Measurements from ENCODE around the gene FHIP1A. TPM values are rescaled to one million over a fixed set of nuclear protein-coding genes. Genes with fewer than 3 reads are reported as not detected.
A peak's percentile ranks its signal among the peaks of the same experiment; 100 is the strongest.
"Not testable (repeated sequence)": the region's sequence is repeated elsewhere in the genome, so short reads cannot be mapped to it uniquely, and the experiment has no call there.

The FHIP1A gene
- 2.0 TPM for total RNA-seq

DNA sequence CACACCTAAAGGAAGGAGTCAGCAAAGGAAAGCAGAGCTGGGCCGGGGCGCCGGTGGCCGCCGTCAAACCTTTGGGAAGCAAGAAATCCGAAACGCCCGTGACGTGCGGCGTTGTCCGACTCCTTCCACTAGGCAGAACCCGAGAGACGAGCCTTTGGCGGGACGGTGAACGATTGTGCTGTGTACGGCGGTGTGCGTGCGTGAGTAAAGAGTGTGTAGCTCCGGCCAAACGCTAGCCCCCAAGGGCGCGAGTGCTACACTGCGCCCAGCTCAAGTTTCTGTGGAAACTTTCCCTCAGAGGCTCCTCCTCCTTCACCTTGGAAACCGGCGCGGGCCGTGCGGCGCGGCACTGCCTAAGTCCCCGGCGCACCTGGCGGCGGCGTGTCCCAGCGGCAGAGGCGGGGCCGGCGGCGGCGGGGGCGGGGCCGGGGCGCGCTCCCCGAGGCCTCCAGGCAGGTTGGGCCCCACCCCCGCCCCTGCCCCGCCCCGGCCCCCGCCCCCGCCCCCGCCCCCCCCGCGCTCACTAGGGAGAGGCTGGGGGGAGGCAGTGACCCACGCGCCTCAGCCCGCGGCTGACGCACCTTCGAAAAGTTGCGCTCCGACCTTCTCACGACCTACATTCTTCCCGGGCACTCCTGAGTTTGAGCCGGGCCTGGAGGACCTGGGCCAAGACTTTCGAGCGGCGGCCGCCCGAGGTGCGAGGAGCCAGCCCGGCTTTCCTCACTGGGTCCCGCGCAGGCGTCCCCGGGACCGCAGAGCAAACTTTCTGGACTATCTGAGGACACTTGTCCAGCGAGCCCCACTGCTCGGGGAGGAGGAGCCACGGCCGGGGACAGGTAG, at the start of gene FHIP1A:
Gene FHIP1A (plus strand): TSS at position 547 of the 840 bp plus-strand sequence. CDS start 157,084 bp downstream, outside the sequence.
- DNase-seq (ENCODE audit: low spot score in 2 of 2) (peak; percentile 49 to 71), FAIRE-seq (no peak)

DNA sequence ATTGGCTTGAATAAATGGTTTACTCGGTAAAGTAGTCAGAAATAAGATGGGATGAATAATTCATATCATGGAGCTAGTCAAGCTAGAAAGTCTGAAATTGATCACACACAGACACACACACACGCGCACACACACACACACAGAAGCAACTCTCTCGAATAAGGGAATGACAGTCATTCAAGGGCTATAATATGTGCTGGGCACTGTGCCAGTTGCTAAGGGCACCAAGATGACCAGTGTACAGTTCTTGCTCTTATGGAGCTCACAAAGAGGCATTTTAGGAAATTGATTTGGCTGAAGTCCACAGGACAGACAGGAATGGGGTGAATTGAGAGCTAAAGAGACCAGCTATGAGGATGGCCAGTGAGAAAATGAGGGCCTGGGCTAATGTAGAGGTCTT, 49.4 kb upstream of the FHIP1A start:
- DNase-seq (ENCODE audit: low spot score in 2 of 2) = no peak
- no peak for FAIRE-seq

DNA sequence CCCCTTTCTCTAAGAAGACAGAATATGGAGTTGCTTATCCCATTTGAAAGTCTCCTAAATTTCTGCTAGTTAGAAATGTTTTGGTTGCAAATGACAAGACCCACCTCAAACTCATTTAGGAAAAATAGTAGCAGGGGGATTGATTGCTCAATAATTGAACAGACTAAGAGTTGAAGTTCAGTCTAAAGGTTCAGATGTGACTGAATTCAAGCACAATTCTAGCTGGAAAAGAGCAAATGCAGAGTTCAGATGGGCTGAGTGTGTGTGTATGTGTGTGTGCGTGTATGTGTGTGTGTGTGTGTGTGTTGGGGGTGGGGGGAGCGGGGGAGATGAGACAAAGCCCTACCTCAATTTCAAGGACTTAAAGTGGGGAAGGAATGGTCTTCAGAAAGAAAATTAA, 47.9 kb upstream of the FHIP1A start:
- no peak for DNase-seq (ENCODE audit: low spot score in 2 of 2)
- FAIRE-seq = no peak

DNA sequence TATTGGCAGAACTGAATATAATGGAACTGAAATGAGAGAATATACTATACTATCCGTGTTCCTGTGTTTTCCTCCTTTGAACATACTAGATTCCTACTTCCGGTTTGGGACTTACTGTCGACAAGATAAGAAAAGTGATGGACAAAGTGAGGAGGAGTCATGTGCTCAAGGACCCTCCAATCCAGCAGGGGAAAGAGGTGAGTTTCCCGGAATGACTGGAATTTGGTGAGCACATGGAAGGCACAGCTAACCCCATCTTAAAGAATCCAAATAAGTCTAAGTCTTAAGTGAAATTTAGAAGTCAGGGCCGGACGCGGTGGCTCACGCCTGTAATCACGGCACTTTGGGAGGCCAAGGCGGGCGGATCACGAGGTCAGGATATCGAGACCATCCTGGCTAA, 47.0 kb upstream of the FHIP1A start:
- FAIRE-seq (no peak), DNase-seq (ENCODE audit: low spot score in 2 of 2) (no peak)

DNA sequence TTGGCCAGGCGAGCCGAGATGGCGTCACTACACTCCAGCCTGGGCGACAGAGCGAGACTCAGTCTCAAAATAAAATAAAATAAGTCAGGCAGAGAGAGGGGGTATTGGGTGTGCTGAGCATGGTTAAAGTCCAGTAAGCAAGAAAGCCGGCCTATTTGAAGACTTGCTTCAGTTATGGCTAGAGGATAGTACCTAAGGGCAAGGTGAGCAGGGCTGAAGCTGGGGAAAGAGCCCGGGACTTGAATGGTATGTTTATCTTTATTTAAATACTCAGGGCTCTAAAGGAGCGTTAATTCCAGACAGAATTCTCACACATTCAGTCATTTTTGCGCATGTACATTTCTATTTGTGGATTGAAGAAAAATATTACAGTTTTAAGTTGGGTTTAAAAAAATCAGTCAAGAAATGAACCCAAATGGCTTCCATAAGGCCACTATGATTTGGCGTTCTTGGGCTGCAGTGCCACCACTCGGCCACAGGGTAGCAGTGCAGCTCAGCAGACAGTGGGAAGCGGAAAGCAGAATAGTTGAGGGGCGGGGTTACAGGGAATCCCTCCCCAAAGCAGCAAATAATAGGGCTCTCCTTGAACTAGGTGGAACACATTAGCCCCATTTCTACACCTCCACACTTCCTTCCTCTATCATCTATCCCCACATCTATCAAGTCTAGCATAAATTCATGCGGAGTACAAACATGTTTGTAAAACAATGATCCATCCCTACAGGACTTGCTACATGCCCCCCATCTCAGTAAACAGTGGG, 46.4 kb upstream of the FHIP1A start:
- FAIRE-seq (peak; percentile 70), DNase-seq (ENCODE audit: low spot score in 2 of 2) (peak; percentile 25 to 68)

- DNase-seq (ENCODE audit: low spot score in 2 of 2) = no peak
- FAIRE-seq = no peak
Observed at GRCh38 chr4:151376540-151376939, 32.4 kb upstream of the FHIP1A start.

- DNase-seq (ENCODE audit: low spot score in 2 of 2) = no peak
- no peak for FAIRE-seq
Observed at GRCh38 chr4:151389311-151389710, 19.7 kb upstream of the FHIP1A start.

DNA sequence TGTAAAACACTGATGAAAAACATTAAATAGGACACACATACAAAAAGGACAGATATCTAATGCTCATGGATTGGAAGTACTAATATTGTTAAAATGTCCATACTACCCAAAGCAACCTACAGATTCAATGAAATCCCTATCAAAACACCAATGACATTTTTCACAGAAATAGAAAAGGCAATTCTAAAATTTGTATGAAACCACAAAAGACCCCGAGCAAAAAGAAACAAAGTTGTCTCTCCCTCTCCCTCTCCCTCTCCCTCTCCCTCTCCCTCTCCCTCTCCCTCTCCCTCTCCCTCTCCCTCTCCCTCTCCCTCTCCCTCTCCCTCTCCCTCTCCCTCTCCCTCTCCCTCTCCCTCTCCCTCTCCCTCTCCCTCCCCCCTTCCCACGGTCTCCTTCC, 19.2 kb upstream of the FHIP1A start:
- DNase-seq (ENCODE audit: low spot score in 2 of 2); FAIRE-seq: not testable (repeated sequence)

- DNase-seq (ENCODE audit: low spot score in 2 of 2) (no peak), FAIRE-seq (no peak)
Observed at GRCh38 chr4:151395873-151396272, 13.1 kb upstream of the FHIP1A start.

DNA sequence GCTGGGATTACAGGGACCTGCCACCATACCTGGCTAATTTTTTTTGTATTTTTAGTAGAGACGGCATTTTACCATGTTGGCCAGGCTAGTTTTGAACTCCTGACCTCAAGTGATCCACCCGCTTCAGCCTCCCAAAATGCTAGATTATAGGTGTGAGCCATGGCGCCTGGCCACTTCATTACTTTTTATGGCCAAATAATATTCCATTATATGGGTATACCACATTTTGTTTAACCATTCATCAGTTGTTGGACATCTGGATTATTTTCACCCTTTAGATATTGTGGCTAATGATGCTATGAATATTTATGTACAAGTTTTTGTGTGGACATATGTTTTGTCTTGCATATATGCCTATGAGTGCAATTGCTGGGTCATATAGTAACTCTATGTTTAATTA, 8.6 kb upstream of the FHIP1A start:
- FAIRE-seq (no peak), DNase-seq (ENCODE audit: low spot score in 2 of 2) (no peak)

- FAIRE-seq (no peak), DNase-seq (ENCODE audit: low spot score in 2 of 2) (no peak)
Observed at GRCh38 chr4:151401739-151402138, 7.2 kb upstream of the FHIP1A start.

- DNase-seq (ENCODE audit: low spot score in 2 of 2) (no peak), FAIRE-seq (no peak)
Observed at GRCh38 chr4:151402145-151402865, 6.7 kb upstream of the FHIP1A start.

- FAIRE-seq (no peak), DNase-seq (ENCODE audit: low spot score in 2 of 2) (no peak)
Observed at GRCh38 chr4:151403656-151404055, 5.3 kb upstream of the FHIP1A start.

DNA sequence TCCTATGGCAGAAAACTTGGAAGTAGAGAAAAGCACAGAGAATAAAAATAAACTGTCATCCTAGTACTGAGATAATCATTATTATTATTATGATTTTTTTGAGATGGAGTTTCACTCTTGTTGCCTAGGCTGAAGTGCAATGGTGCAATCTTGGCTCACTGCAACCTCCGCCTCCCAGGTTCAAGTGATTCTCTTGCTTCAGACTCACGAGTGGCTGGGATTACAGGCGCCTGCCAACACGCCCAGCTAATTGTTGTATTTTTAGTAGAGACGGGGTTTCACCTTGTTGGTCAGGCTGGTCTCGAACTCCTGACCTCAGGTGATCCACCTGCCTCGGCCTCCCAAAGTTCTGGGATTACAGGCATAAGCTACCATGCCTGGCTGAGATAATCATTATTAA, 4.2 kb upstream of the FHIP1A start:
- not testable (repeated sequence) for DNase-seq (ENCODE audit: low spot score in 2 of 2); FAIRE-seq

DNA sequence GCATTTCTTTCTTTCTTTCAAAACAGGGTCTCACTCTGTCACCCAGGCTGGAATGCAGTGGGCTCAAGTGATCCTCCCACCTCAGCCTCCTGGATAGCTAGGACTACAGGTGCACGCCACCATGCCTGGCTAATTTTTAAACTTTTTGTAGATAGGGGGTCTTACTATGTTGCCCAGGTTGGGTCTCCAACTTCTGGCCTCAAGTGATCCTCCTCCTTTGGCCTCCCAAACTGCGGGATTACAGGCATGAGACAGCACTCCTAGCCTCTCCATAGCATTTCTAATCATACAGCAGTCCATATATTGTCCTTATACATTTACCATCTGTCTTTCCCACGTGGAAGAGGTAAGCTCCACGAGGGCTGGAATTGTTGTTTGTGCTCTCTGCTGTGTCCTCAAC, 2.0 kb upstream of the FHIP1A start:
- FAIRE-seq = no peak

DNA sequence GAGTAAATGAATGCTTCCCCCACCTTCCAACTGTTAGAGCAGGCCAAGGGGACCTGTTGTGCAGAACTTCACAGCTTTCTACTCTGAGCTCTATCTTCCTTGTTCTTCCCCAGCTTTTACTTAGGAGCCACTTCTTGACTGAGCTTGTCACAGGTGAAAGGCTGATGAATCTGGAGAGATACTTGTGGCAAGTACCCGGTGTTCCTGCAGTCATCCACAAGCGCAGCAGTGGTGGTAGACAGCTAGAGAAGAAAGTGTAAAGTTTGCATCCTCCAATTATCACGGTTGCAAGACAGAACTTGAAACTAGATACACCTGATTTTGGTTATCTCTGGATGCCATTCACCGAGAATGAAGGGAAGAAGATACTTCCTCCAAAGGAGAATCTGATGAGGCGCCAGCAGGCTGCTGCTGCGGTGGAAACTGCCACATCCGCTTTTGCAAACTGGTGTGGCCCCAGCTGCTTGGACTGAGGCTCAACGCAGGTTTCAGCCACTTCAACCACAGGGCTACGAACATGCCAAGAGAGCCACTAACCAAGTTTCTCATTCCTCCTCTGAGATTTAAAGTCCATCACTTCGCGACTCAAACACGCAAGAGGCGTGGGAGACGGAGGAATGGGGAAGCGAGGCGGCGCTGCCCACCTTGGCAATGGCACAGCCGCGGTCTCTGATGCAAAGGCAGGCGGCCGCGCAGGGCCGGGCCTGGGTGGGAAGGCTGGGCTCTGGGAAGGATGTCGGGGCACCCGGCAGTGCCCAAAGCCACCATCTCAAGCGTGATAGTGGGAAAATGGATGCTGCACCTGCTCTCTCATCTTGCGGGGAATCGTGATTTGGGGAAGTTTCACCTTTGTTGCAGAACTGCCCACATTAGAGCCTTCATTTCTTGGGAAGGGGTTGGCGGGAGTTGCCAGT, 1.3 kb upstream of the FHIP1A start:
- peak in 1 of 2 donors; percentile 38 for DNase-seq (ENCODE audit: low spot score in 2 of 2)
- FAIRE-seq = no peak

More for the DNA sequence above, 2.0 kb upstream of the FHIP1A start:
- no peak for DNase-seq (ENCODE audit: low spot score in 2 of 2)

DNA sequence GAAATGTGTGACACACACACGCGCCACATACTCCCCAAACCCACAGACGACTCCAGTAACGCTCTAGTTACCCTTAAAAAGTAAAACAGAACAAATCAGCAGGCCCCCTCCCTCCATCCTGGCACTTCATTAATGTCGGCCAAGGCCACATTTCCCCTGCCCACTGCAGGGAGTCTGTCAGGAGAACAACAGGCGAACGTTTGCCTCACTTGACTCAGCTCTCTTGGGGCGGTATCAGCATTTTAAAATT, 671 bp upstream of the FHIP1A start:
- peak in 1 of 2 donors; percentile 28 for DNase-seq (ENCODE audit: low spot score in 2 of 2)
- FAIRE-seq = no peak

DNA sequence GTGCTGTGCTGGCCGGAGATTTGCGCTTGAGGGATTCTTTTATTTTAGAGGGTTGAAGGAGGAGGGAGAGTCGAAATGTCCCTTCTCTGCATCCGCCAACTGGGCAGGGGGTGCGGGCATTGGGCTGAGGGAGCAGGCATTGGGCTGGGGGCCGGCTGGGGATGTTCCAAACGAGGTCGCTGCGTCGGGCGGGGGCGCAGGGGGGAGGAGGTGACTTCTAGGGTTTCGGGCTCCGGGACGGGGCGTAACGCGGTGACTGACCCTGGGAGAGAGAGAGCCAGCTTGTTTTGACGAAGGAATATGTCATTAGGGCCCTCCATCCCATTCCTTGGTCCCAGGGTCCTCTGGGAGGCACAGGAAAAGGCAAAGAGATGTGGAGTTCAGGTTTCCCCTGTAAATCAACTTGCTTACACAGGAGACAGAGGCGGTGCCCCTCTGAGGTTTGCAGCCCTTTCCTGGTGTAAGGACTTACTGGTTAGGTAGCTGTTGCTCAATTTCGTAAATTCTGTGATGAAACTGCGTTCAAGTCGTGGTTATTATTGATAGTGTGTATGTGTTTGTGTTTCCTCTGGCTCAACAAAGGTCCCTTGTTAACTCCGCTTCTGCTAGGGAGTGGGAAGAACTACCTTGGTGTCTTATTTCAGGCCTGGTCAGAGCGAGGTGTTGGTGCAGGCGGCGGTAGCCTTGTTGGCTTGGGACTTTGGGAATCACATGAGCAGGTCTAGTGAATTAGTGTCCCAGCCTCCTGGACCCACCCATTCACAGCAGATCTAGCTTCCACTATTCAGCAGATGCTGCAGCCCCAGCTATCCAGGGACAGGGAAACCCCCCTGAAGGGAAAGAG, 716 bp downstream of the FHIP1A start:
- DNase-seq (ENCODE audit: low spot score in 2 of 2) = no peak
- FAIRE-seq = no peak

DNA sequence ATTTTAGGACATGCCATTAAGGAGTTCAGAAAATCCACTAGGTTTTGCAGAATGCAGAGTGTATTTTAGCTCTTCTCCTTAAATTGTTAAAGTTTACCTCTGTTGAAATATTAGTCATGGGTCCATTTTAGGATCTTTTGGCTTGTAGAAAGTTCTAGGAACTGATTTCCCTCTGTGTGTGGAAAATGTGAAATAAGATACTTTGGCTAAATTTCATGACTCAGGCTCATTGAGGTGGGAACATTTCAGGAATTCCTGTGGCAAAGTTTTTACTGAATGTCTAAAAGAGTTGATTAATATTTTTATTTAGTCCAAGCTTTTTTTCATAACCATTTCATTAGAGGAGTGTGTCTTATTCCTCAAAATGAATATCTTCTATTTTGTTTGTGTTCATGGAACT, 7.0 kb downstream of the FHIP1A start:
- FAIRE-seq (no peak), DNase-seq (ENCODE audit: low spot score in 2 of 2) (no peak)
